GM12873 (cell line): Measurements from ENCODE around the gene SSC5D.

Experiments
- CTCF ChIP-seq: IDR thresholded peaks from 2 replicates; pipeline ENCODE4 v1.5.1; 2012; ENCODE audit warnings: low read depth, mild to moderate bottlenecking, moderate library complexity, low read length, control low read depth; ENCODE audit not compliant: insufficient read depth; ENCODE audit errors: missing control alignments

Gene SSC5D

DNA sequence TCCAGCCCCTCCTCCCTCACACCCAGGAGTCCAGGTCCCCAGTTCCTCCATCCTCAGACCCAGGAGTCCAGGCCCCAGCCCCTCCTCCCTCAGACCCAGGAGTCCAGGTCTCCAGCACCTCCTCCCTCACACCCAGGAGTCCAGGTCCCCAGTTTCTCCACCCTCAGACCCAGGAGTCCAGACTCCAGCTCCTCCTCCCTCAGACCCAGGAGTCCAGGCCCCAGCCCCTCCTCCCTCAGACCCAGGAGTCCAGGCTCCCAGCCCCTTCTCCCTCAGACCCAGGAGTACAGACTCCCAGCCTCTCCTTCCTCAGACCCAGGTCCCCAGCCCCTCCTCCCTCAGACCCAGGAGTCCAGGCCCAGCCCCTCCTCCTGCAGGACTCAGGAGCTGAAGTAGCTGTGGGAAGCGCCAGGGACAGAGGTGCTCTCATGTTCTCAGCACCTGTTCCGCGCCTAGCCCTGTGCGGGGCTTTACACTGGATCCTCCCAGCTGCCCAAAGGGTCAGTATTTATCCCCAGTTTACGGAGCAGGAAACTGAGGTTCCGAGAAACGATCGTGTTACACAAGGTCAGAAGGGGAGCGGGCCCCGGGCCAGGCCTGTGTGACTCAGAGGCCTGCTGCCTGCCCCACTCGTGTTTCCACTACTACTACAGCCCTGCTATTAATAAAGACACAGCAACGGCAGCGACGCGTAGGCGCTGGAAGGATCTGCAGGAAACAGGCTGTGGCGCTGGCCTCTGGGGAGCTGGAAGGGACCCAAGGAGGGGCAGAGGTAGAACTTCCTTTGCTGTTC is 58.8 kb downstream of the SSC5D start:
- TF ChIP-seq CTCF: no peak

- no peak for TF ChIP-seq CTCF
Measured at GRCh38 chr19:55549500-55550320, 61.5 kb downstream of the SSC5D start.

- TF ChIP-seq CTCF: no peak
Measured at GRCh38 chr19:55550321-55550650, 62.0 kb downstream of the SSC5D start.

GRCh38 chr19:55552206-55552605 is 64.0 kb downstream of the SSC5D start:
- TF ChIP-seq CTCF: no peak

DNA sequence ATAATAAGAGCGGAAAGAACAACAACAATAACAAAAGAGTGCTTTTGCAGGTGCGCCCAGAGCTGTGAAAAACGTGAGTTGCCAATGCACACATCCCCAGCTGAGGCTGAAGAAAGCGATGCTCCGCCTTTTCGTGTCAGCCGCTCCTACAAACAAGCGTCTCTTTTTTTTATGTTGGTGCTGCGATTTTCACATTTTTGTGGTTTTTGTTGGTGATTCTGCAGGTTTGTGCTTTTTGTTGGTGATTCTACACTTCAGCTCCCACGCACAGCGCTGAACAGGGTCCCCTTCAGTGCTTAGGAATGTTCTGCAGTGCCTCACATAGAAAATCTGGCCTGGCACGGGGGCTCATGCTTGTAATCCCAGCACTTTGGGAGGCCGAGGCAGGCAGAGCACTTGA is 64.4 kb downstream of the SSC5D start:
- no peak for TF ChIP-seq CTCF

DNA sequence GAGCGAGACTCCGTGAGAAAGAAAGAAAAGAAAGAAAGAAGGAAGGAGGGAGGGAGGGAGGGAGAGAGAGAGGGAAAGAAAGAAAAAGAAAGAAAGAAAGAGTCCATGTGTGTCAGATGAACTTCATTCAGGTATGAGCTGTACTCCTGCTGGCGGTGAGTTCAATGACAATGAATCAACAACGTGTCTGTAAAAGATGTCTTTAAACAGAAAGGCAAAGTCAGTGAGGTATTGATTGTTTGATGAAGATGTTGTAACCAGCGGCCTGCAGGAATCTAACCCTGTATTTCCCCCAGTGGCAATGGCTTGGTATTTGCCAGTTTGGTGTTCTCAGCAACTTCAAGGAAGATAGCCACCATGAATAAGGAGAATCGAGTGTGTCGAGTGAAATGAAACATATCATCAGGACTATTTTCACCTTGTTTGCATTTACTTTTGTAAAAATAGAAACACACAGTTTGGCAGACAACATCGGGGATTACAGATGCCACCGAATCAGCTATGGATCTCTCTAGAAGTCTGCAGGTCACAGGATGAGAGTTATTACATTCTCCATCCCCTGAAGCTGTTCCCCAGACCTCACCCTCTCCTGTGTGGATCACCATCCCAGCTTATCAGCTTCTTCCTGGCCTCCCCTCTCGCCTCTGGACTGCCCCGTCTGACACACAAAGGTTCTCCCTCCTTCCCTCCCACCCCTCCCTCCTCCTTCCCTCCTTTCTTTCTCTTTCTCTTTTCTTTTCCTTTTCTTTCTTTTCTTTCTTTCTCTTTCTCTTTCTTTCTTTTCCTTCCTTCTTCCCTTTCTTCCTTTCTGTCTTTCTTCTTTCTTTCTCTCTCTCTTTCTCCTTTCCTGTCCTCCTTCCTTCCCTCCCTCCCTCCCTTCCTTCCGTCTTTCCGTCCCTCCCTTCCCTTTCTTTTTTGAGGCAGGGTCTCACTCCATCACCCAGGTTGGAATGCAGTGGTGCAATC is 65.3 kb downstream of the SSC5D start:
- no peak for TF ChIP-seq CTCF
